A549 (cell line): ENCODE data around the gene PRKAG2. TPM values are rescaled to one million over a fixed set of nuclear protein-coding genes. Genes with fewer than 3 reads are reported as not detected.

Experiments
- ATAC-seq, 2 experiments: fragments of 200-7000 bp in 1 of 2; fragments of >200 bp in 1 of 2; cut with Nextera tagmentation in 1 of 2; cut with Tn5 transposase in 1 of 2; 3 replicates each; pipeline versions ENCODE4 v1.8.0 to v1.9.1; 2018 to 2020; ENCODE audit warnings: mild to moderate bottlenecking in 1 of 2, moderate library complexity in 1 of 2
- CTCF ChIA-PET: fragments of 300-600 bp; sonication (Branson Sonifier 250); formaldehyde crosslinking; extraction: SDS; loops from one replicate; lab custom pipeline; 2021; ENCODE audit warnings: antibody characterized with exemption, inconsistent platforms; lab: Yijun Ruan, JAX
- POLR2A ChIA-PET: fragments of 350-600 bp; formaldehyde crosslinking; extraction: SDS; loops from one replicate; lab custom pipeline; 2021; ENCODE audit warnings: antibody characterized with exemption, inconsistent platforms; lab: Yijun Ruan, JAX
- DNase-seq, 2 experiments: peaks; one replicate each; pipeline versions ENCODE4 v3.0.0 to v3.0.0-alpha.2; 2011 to 2016; ENCODE audit warnings: low read depth in 1 of 2, low spot score in 1 of 2
- FAIRE-seq: peaks from 2 replicates; lab custom pipeline; 2011; peaks lifted over from hg19 to GRCh38; lab: Jason Lieb, UNC
- H3K27ac ChIP-seq, 2 experiments: fragments of >200 bp; sonication (Bioruptor Twin); formaldehyde crosslinking; 3 replicates each; pipeline ENCODE4 v1.5.1; 2016 to 2017
- H3K4me1 ChIP-seq: fragments of >200 bp; sonication (Bioruptor Twin); formaldehyde crosslinking; 3 replicates; pipeline ENCODE4 v1.6.1; 2016
- H3K4me2 ChIP-seq: fragments of >200 bp; sonication (Bioruptor Twin); formaldehyde crosslinking; 3 replicates; pipeline ENCODE4 v1.6.1; 2016
- H3K4me3 ChIP-seq: fragments of >200 bp; sonication (Bioruptor Twin); formaldehyde crosslinking; 3 replicates; pipeline ENCODE4 v1.5.1; 2016
- H3K9me3 ChIP-seq: fragments of >200 bp; sonication (Bioruptor Twin); formaldehyde crosslinking; 3 replicates; pipeline ENCODE4 v1.6.1; 2016
- CBX2 ChIP-seq: fragments of 200-600 bp; sonication (generic); IDR thresholded peaks from 2 replicates; pipeline ENCODE4 v1.6.1; 2016; ENCODE audit warnings: low read depth, mild to moderate bottlenecking, borderline replicate concordance
- CEBPB ChIP-seq, 2 experiments: fragments of >200 bp in 1 of 2; sonication (Bioruptor Twin) in 1 of 2; formaldehyde crosslinking in 1 of 2; IDR thresholded peaks; 2 replicates each; pipeline ENCODE4 v1.6.1; 2012 to 2016
- CHD2 ChIP-seq: fragments of 150-350 bp; IDR thresholded peaks from 2 replicates; pipeline ENCODE4 v1.6.1; 2014; ENCODE audit warnings: low read length; ENCODE audit not compliant: partially characterized antibody
- CHD4 ChIP-seq: fragments of 200-600 bp; sonication (generic); IDR thresholded peaks from 2 replicates; pipeline ENCODE4 v1.6.1; 2016; ENCODE audit warnings: antibody characterized with exemption, mild to moderate bottlenecking, borderline replicate concordance
- ELK1 ChIP-seq: fragments of 150-350 bp; IDR thresholded peaks from 2 replicates; pipeline ENCODE4 v1.6.1; 2014; ENCODE audit warnings: low read depth, mild to moderate bottlenecking, low read length
- EP300 ChIP-seq, 2 experiments: fragments of >200 bp; sonication (Bioruptor Twin); formaldehyde crosslinking; IDR thresholded peaks; 2 replicates in 1 of 2; 3 replicates in 1 of 2; pipeline ENCODE4 v1.6.1; 2016 to 2017
- FOSL2 ChIP-seq, 2 experiments: fragments of 450-650 bp in 1 of 2; fragments of >200 bp in 1 of 2; sonication (Bioruptor Twin) in 1 of 2; formaldehyde crosslinking; IDR thresholded peaks; 2 replicates each; pipeline versions ENCODE4 v1.5.0 to v1.6.1; 2016 to 2020; ENCODE audit warnings: mild to moderate bottlenecking in 1 of 2, moderate library complexity in 1 of 2
- HES2 ChIP-seq: fragments of >200 bp; sonication (Bioruptor Twin); formaldehyde crosslinking; IDR thresholded peaks from 2 replicates; pipeline ENCODE4 v1.6.1; 2016
- HEYL ChIP-seq: fragments of 250-450 bp; sonication (Bioruptor Pico); IDR thresholded peaks from 2 replicates; pipeline ENCODE4 v1.8.0; 2021; ENCODE audit warnings: mild to moderate bottlenecking, moderate library complexity
- HMGXB4 ChIP-seq: fragments of 250-450 bp; sonication (Bioruptor Pico); IDR thresholded peaks from 2 replicates; pipeline ENCODE4 v1.5.0; 2021; ENCODE audit warnings: mild to moderate bottlenecking, moderate library complexity, borderline replicate concordance
- HOXB13 ChIP-seq: fragments of 250-450 bp; sonication (Bioruptor Pico); IDR thresholded peaks from 2 replicates; pipeline ENCODE4 v1.5.0; 2020; ENCODE audit warnings: low read depth, mild to moderate bottlenecking, moderate library complexity
- HOXB5 ChIP-seq: fragments of 250-450 bp; sonication (Bioruptor Pico); IDR thresholded peaks from 2 replicates; pipeline ENCODE4 v1.5.0; 2020; ENCODE audit warnings: mild to moderate bottlenecking, moderate library complexity
- KDM5A ChIP-seq: fragments of 200-600 bp; sonication (generic); IDR thresholded peaks from 2 replicates; pipeline ENCODE4 v1.6.1; 2016; ENCODE audit warnings: antibody characterized with exemption, mild to moderate bottlenecking
- MAZ ChIP-seq: fragments of 150-350 bp; IDR thresholded peaks from 2 replicates; pipeline ENCODE4 v1.6.1; 2014; ENCODE audit warnings: antibody characterized with exemption, low read depth, low read length, borderline replicate concordance
- PHF8 ChIP-seq: fragments of 200-600 bp; sonication (generic); IDR thresholded peaks from 2 replicates; pipeline ENCODE4 v1.6.1; 2016; ENCODE audit warnings: low read depth, mild to moderate bottlenecking, antibody characterized with exemption, moderate library complexity, borderline replicate concordance
- POLR2AphosphoS2 ChIP-seq: conservative IDR thresholded peaks from 2 replicates; pipeline ENCODE4 v1.6.1; 2012; ENCODE audit warnings: low read length, improper control_type of control experiment, inconsistent platforms
- RNF2 ChIP-seq: fragments of 200-600 bp; sonication (generic); IDR thresholded peaks from 2 replicates; pipeline ENCODE4 v1.6.1; 2016; ENCODE audit warnings: low read depth, mild to moderate bottlenecking, antibody characterized with exemption, moderate library complexity, borderline replicate concordance
- SREBF2 ChIP-seq: fragments of 450-650 bp; IDR thresholded peaks from 2 replicates; pipeline ENCODE4 v1.6.1; 2014; ENCODE audit warnings: mild to moderate bottlenecking, moderate library complexity
- TP53 ChIP-seq: fragments of 250-450 bp; sonication (Bioruptor Pico); IDR thresholded peaks from 2 replicates; pipeline ENCODE4 v1.5.0; 2021; ENCODE audit warnings: mild to moderate bottlenecking, moderate library complexity
- ZC3H11A ChIP-seq: fragments of 450-650 bp; IDR thresholded peaks from 2 replicates; pipeline ENCODE4 v1.6.1; 2014; ENCODE audit warnings: antibody characterized with exemption, mild to moderate bottlenecking
- ZFP36 ChIP-seq: fragments of 450-650 bp; IDR thresholded peaks from 2 replicates; pipeline ENCODE4 v1.6.1; 2014; ENCODE audit warnings: borderline replicate concordance; ENCODE audit not compliant: partially characterized antibody
- ZSCAN20 ChIP-seq: fragments of 250-450 bp; sonication (Bioruptor Pico); IDR thresholded peaks from 2 replicates; pipeline ENCODE4 v1.8.0; 2022; ENCODE audit warnings: mild to moderate bottlenecking, moderate library complexity
- WGBS: methylation state at CpG from one replicate; pipeline ENCODE4 v1.1.6; 2017; ENCODE audit errors: missing lambda C conversion rate; 5-methylcytosine and 5-hydroxymethylcytosine counted together
- polyA plus RNA-seq, 4 experiments: library from polyadenylated mRNA; depleted of rRNA in 3 of 4; stranded (reverse); fragments of >200 nt; fragmentation: RNase III in 1 of 4; extraction: RNeasy Plus Mini Kit Qiagen cat#74134 plus additional on column Dnase treatment in 1 of 4; gene quantifications; 2 replicates in 3 of 4; 3 replicates in 1 of 4; pipeline ENCODE4 v1.2.3, GENCODE V29; 2011 to 2017
- TF ChIP-seq, protein P1 (sequence below): fragments of 450-650 bp; IDR thresholded peaks from 2 replicates; pipeline ENCODE4 v1.6.1; 2014; ENCODE audit warnings: antibody characterized with exemption
- TF ChIP-seq, protein P2 (sequence below): fragments of >200 bp; sonication (Bioruptor Twin); formaldehyde crosslinking; IDR thresholded peaks from 3 replicates; pipeline ENCODE4 v1.6.1; 2016

The PRKAG2 gene
- polyA plus RNA-seq, 2 of the 4 experiments (the other 2 are of a cell fraction), result 26.5 to 31.7 TPM

DNA sequence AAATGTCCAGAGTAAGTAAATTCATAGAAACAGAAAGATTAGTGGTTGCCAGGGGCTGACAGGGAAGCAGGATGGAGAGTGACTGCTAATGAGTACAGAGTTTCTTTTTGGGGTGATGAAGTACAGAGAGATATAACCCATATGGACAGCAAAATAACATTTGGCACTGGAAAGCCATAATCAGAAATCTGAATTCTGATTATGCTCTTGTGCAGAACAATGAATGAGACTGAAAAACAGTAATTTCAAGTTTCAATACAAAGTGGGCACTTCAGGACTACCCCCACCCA lies 361.7 kb downstream of the PRKAG2 start:
- Histone ChIP-seq H3K27ac (no peak overlapping the region), H3K4me3 (no peak overlapping the region), H3K4me1 (peaks cover 21% of the 10 kb centered on the region), H3K4me2 (no peak overlapping the region), H3K9me3 (no peaks in the 10 kb centered on the region)
- ChIA-PET POLR2A (interaction anchor here (1.3 kb wide), 1 partner anchor 10 kb away, joined by 3 read pairs; no protein-coding TSS in a partner anchor), CTCF (interaction anchor here (1.0 to 1.5 kb wide), 5 partner anchors 10 to 56 kb away, joined by 3 to 4 read pairs (median 3); no protein-coding TSS in a partner anchor)
- ATAC-seq, result no peak
- TF ChIP-seq POLR2AphosphoS2, result no peak
- TF ChIP-seq EP300 (IDR thresholded peaks at IDR 0.05), result no peak
- no peak for TF ChIP-seq CBX2
- no peak for TF ChIP-seq CHD4
- TF ChIP-seq, protein P1, sequence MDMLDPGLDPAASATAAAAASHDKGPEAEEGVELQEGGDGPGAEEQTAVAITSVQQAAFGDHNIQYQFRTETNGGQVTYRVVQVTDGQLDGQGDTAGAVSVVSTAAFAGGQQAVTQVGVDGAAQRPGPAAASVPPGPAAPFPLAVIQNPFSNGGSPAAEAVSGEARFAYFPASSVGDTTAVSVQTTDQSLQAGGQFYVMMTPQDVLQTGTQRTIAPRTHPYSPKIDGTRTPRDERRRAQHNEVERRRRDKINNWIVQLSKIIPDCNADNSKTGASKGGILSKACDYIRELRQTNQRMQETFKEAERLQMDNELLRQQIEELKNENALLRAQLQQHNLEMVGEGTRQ, result no peak
- no peak for TF ChIP-seq HMGXB4
- TF ChIP-seq FOSL2 (IDR thresholded peaks at IDR 0.05), result no peak
- TF ChIP-seq FOSL2 (CRISPR knock-in tag; IDR thresholded peaks at IDR 0.05), result no peak
- TF ChIP-seq MAZ, result no peak
- no peak for TF ChIP-seq SREBF2
- no peak for TF ChIP-seq HEYL (CRISPR knock-in tag)
- TF ChIP-seq, protein P2, sequence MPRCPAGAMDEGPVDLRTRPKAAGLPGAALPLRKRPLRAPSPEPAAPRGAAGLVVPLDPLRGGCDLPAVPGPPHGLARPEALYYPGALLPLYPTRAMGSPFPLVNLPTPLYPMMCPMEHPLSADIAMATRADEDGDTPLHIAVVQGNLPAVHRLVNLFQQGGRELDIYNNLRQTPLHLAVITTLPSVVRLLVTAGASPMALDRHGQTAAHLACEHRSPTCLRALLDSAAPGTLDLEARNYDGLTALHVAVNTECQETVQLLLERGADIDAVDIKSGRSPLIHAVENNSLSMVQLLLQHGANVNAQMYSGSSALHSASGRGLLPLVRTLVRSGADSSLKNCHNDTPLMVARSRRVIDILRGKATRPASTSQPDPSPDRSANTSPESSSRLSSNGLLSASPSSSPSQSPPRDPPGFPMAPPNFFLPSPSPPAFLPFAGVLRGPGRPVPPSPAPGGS, result no peak
- TF ChIP-seq KDM5A, result no peak
- TF ChIP-seq TP53, result no peak
- TF ChIP-seq HES2, result no peak
- no peak for TF ChIP-seq ZC3H11A
- no peak for TF ChIP-seq RNF2
- no peak for TF ChIP-seq ZSCAN20 (CRISPR knock-in tag)
- no peak for TF ChIP-seq CEBPB (IDR thresholded peaks at IDR 0.05)
- TF ChIP-seq ZFP36, result no peak
- TF ChIP-seq PHF8, result no peak
- TF ChIP-seq, all 56 proteins: peak for 0
- DNase-seq, result no peak
- FAIRE-seq, result no peak

DNA sequence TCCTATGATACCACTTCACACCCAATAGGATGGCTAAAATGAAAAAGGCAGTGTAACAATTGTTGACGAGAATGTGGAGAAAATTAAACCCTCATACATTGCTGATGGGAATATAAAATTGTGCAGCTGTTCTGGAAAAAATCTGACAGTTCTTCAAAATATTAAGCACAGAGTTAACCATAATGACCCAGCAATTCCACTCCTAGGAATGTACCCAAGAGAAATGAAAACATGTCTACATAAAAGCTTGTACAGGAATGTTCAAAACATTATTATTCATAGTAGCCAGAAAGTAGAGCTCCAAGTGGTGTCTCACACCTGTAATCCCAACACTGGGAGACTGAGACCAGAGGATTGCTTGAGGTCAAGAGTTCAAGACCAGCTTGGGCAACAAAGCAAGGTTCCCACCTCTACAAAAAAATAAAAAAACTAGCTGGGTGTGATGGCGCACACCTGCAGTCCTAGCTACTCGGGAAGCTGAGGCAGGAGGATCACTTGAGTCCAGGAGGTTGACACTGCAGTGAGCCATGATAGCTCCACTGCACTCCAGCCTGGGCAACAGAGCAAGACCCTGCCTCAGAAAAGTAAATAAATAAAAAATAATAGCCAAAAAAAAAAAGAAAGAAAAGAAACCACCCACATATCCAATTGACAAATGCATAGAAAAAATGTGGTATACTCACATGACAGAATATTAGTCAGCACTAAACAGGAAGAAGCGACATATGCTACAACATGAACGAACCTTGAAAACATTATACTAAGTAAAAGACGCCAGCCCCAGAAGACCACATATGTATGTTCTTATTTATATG lies 362.2 kb downstream of the PRKAG2 start:
- H3K4me3 ChIP-seq, result no peak overlapping the region
- no peak overlapping the region for H3K4me2 ChIP-seq
- no peak for DNase-seq
- ATAC-seq, result no peak
- no peak for FAIRE-seq
- no peaks in the 10 kb centered on the region for H3K9me3 ChIP-seq
- CTCF ChIA-PET, result interaction anchor here (0.7 to 1.5 kb wide), 5 partner anchors 9 to 268 kb away, joined by 3 to 4 read pairs (median 3); no protein-coding TSS in a partner anchor
- H3K4me1 ChIP-seq, result peaks cover 25% of the 10 kb centered on the region
- WGBS, result 93% methylated on average over 6 of the region's 6 CpGs
- POLR2A ChIA-PET, result interaction anchor here (1.3 kb wide), 1 partner anchor 9 kb away, joined by 3 read pairs; no protein-coding TSS in a partner anchor
- no peak overlapping the region for H3K27ac ChIP-seq
- no peak for TF ChIP-seq CHD2
- no peak for TF ChIP-seq HOXB5 (CRISPR knock-in tag)
- no peak for TF ChIP-seq ELK1
- no peak for TF ChIP-seq ZFP36
- no peak for TF ChIP-seq HOXB13 (CRISPR knock-in tag)
- TF ChIP-seq, protein P2, result no peak
